HG03575 (cell line): Measurements from ENCODE around the gene STYXL2.

ENCODE experiments used
- ATAC-seq: cut with Tn5 transposase; IDR thresholded peaks from one replicate; pipeline ENCODE4 v1.9.1; 2021; ENCODE audit not compliant: unreplicated experiment, insufficient number of reproducible peaks, low FRiP score; ENCODE audit errors: extremely low read depth

Gene STYXL2

GRCh38 chr1:167093846-167094516, at the start of gene STYXL2:
STYXL2 (plus strand) TSS chr1:167094075; CDS start chr1:167094850, 775 bp downstream.
- no peak for ATAC-seq

- ATAC-seq: no peak
These were observed 42.0 kb upstream of the STYXL2 start for GRCh38 chr1:167051907-167052306.

DNA sequence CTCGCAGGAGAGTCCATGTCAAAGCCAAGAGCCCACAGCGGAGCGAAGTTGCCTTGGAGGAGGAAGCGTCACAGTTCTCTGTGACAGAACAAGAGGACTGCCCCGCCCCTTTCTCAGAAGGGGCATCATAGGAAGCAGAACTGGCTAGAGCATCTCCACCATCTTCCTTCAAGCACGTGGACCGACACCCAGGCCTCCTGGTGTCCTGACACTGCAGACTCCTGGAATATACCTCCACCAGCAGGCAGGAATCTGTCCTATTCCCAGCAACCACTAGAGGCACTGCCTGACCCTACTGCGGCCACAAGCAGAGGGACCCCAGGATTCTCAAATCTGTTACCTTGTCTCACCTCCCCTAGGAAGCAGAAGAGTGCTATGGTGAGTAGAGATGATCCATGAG, 41.5 kb upstream of the STYXL2 start:
- no peak for ATAC-seq

GRCh38 chr1:167054531-167054930, 39.3 kb upstream of the STYXL2 start:
- no peak for ATAC-seq

DNA sequence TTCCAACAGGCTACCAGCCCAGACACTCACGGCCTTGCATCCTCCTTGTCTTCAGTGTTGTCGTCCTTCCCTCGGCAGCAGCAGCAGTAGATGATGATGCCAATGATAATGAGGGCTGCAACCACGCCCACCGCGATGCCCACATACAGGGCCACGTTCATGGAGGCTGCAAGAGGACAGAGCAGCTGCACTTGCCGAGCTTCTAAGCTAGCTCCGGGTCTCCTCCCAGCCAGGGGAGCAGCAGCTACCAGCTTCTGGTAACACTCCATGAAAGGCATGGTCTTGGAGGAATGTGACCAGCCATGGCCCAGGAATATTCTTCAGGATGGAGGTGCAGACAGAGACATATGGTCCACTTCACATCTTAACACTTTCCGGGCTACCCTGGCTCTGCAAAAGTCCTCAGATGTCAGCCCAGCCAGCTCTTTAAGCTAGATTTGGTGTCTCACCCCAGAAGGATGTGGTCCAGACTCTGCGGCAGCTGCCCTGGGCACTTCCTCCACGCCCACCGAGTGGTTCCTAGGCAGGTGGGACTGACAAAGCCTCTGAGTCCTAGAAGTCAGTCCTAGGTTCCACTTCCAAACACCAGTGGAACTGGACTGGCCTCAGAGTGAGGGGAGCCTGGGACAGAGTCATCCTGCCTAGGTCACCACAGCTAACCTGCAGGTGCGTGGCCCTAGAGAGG, 38.8 kb upstream of the STYXL2 start:
- no peak for ATAC-seq

DNA sequence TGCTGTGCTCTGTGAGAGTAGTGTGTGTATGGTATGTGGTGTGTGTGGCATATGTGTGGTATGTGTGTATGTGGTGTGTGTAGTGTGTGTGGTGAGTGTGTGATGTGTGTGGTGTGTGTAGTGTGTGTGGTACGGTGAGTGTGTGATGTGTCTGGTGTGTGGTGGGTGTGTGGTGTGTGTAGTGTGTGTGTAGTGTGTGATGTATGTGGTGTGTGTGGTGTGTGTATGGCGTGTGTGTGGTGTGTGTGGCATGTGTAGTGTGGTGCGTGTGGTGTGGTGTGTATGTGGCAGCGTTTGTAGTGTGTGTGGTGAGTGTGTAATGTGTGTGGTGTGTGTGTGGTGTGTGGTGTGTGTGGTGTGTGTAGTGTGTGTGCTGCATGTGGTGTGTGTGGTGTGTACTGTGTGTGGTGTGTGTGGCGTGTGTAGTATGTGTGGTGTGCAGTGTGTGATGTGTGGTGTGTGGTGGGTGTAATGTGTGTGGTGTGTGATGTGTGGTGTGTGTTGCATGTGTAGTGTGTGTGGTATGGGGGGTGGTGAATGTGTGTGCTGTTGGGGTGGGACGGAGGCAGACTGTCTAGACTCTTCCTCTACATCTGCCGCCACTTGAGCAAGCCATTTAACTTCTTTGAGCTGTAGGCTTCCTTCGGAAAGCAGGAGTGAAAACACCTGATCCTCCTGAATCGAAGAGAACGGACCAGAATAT, 37.2 kb upstream of the STYXL2 start:
- no peak for ATAC-seq

- peak; percentile 32 for ATAC-seq
These were observed 36.6 kb upstream of the STYXL2 start for GRCh38 chr1:167057241-167057688.

DNA sequence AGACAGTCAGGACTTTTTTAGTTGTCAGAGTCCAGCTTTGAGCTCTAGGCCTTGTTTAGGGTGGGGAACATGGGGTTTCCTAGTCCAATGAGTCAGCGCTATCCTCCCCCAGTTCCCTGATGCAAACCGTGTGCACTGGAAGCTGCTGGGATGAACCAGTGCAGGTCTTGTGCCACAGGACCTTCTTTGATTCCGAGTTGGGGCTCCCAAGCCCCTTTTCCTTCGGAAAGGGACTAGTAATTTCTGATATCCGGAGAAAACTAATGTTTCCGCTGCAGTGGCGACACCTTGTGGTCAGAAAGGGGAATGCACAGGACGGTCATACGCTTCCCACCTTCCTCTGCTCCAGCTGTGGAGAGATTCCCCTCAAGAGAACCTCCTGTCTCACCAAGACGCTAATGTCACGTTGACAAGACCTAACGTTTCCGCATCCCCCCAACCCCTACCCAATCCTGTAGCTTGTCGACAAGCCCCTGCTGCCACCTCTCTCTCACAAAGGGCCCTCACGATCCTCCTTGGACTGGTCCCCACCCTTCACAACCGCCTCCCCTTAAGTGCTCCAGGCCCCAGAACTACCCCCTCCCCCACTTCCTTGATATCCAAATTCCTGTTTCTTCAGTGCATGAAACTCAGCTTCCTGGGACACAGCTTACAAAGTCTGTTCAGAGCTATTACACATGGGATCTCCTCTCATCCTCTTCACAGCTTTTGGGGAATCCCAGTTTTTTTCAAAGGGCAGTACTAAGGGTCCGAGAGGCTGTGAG, 34.6 kb upstream of the STYXL2 start:
- ATAC-seq: no peak

- no peak for ATAC-seq
These were observed 34.1 kb upstream of the STYXL2 start for GRCh38 chr1:167059809-167060107.

DNA sequence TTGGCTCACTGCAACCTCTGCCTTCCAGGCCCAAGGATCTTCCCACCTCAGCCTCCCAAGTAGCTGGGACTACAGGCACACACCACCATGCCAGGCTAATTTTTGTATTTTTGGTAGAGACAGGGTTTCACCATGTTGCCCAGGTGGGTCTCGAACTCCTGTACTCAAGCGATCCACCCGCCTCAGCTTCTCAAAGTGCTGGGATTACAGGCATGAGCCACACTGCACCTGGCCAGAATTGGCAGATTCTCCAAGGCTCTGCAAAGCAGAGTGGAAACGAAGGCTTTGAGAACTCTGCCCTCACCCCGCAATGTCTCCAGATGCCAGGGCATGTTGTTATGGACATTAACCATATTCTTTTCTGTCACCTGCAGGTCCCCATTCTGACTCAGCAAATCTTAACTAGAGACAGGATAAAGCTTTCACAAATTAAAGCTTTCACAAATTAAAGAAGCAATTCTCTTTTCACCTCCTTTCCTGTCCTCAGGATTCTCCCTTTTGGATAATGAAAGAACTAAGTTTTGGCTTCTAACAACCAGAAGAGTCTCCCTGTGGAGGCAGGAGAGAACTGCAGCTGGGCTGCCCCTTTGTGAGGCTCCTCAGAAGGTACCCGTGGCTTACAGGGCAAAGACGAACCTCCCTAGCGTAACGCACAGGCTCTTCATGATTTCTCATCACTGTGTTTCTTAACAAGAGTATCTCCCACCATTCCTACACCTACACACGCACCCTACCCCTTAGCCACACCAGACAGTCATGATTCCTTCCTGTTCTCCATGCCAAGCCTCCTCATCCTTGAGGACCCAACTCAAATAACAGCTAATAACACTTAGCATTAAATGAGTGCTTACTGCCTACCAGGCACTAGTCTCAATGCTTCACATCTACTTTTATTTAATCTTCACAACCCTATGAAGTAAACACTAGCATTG, 33.5 kb upstream of the STYXL2 start:
- ATAC-seq: no peak

DNA sequence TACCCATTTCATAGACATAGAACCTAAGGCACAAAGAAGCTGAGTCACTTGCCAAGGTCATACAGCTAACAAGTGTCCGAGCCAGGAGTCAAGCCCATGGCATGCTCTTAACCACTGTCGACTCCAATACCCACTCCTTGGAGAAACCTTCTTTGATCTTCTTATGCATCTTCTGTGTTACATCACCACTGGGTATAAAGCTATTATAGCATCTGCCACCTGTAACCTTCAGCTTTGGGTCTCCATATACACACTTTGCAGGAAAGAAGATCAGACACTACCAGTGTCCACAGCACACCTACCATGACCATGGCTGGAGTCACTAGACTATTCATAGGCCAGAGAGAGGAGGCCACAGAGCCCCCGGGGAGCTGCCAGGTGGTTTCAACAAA, 32.8 kb upstream of the STYXL2 start:
- no peak for ATAC-seq

DNA sequence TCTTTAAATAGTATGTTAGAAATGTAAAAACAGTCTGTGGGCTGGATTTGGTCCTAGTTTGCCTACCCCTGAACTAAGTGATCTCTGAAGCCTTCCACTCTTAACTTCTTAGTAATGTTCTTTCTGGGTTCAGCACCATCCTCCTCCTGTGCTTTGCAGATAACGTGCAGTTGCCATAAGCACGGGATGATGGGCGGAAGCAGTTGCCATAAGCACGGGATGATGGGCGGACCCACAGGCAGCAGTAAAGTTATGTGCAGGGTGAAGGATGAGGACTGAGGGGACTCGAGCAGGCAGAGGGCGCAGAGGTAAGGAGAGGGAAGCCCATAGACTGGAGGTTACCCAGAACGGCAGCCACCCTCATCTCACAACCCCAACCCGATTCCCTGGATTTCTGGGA, 29.3 kb upstream of the STYXL2 start:
- no peak for ATAC-seq

GRCh38 chr1:167065471-167065870, 28.4 kb upstream of the STYXL2 start:
- ATAC-seq: no peak

GRCh38 chr1:167066333-167067122, 27.3 kb upstream of the STYXL2 start:
- ATAC-seq: no peak

GRCh38 chr1:167067904-167068303, 26.0 kb upstream of the STYXL2 start:
- no peak for ATAC-seq

DNA sequence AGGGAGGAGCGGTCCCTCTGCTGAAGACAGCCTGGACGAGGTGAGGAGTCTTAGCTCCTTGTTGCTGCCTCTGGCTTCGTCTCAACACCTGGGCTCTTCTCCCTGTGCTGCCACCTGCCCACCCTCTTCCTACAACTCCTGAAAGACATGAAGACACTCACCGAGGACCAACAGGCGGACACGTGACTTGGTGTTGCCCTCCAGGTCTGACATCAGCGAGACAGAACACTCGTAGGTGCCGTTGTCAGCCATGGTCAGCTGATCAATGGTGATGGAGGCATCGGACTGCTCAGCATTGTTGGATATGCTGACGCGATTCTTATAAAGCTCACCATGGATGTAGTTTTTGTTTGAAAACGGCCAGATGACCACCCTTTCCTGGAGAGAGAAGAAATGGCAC, 25.1 kb upstream of the STYXL2 start:
- no peak for ATAC-seq

GRCh38 chr1:167071286-167071685, 22.6 kb upstream of the STYXL2 start:
- no peak for ATAC-seq

GRCh38 chr1:167076136-167076710, 17.7 kb upstream of the STYXL2 start:
- no peak for ATAC-seq
